GM12878 (cell line): ENCODE measurements around the gene SHISA9. TPM values are rescaled to one million over a fixed set of nuclear protein-coding genes. Genes with fewer than 3 reads are reported as not detected.

Experiments
- ATAC-seq: fragments of 200-7000 bp; cut with Tn5 transposase; 3 replicates; pipeline ENCODE4 v1.9.1; 2020; ENCODE audit warnings: mild to moderate bottlenecking, moderate library complexity
- BruUV-seq: library from RNA; stranded (reverse); fragments of 400-500 nt; replicated peaks from 2 replicates; lab custom pipeline; 2021; lab: Mats Ljungman, UMichigan
- CTCF ChIA-PET: fragments of 300-600 bp; sonication (Branson Sonifier 250); formaldehyde crosslinking; extraction: SDS; loops from one replicate; lab custom pipeline; 2021; ENCODE audit warnings: inconsistent platforms; lab: Yijun Ruan, JAX
- POLR2A ChIA-PET: fragments of 350-600 bp; formaldehyde crosslinking; extraction: SDS; loops from one replicate; lab custom pipeline; 2021; ENCODE audit warnings: inconsistent platforms; lab: Charles Lee
- RAD21 ChIA-PET: fragments of 300-600 bp; sonication (Branson Sonifier 250); formaldehyde crosslinking; loops from one replicate; lab custom pipeline; 2023; ENCODE audit warnings: antibody characterized with exemption; ENCODE audit not compliant: unreplicated experiment; lab: Charles Lee
- SMC1A ChIA-PET: fragments of 300-600 bp; sonication (Branson Sonifier 250); formaldehyde crosslinking; loops from one replicate; lab custom pipeline; 2023; ENCODE audit not compliant: unreplicated experiment, uncharacterized antibody; lab: Charles Lee
- DNase-seq: peaks from one replicate; pipeline ENCODE4 v3.0.0-alpha.2; 2011; ENCODE audit warnings: low read depth, low spot score
- FAIRE-seq: peaks from 3 replicates; lab custom pipeline; 2011; peaks lifted over from hg19 to GRCh38; lab: Jason Lieb, UNC
- H2AFZ ChIP-seq: 2 replicates; pipeline ENCODE4 v1.6.0; 2011; ENCODE audit warnings: low read depth, low read length, control low read depth; ENCODE audit not compliant: control insufficient read depth
- H3K27ac ChIP-seq: 2 replicates; pipeline ENCODE4 v1.5.1; 2011; ENCODE audit warnings: control low read depth; ENCODE audit not compliant: control insufficient read depth, insufficient read depth
- H3K27me3 ChIP-seq, 2 experiments: replicated peaks in 1 of 2; 2 replicates each; pipeline versions ENCODE4 v1.6.0 to v1.6.1; 2011; ENCODE audit warnings: low read length in 1 of 2; ENCODE audit not compliant: control insufficient read depth in 2 of 2, insufficient read depth in 2 of 2
- H3K36me3 ChIP-seq, 2 experiments: 2 replicates each; pipeline ENCODE4 v1.5.1; 2011; ENCODE audit warnings: low read length in 1 of 2; ENCODE audit not compliant: control insufficient read depth in 2 of 2, insufficient read depth in 2 of 2
- H3K4me1 ChIP-seq: 2 replicates; pipeline ENCODE4 v1.6.1; 2011; ENCODE audit warnings: mild to moderate bottlenecking, low read length, moderate library complexity, mixed read lengths; ENCODE audit not compliant: control insufficient read depth, insufficient read depth
- H3K4me2 ChIP-seq: 2 replicates; pipeline ENCODE4 v1.6.0; 2011; ENCODE audit warnings: control low read depth; ENCODE audit not compliant: control insufficient read depth, insufficient read depth
- H3K4me3 ChIP-seq: fragments of 200-600 bp; sonication (generic); 2 replicates; pipeline ENCODE4 v1.5.1; 2016
- H3K79me2 ChIP-seq: 2 replicates; pipeline ENCODE4 v1.6.0; 2011; ENCODE audit warnings: low read length; ENCODE audit not compliant: control insufficient read depth, insufficient read depth
- H3K9ac ChIP-seq: 2 replicates; pipeline ENCODE4 v1.8.0; 2011; ENCODE audit warnings: low read length, control low read depth, mixed read lengths; ENCODE audit not compliant: control insufficient read depth, insufficient read depth
- H3K9me3 ChIP-seq: replicated peaks from 3 replicates; pipeline ENCODE4 v1.5.1; 2011; ENCODE audit warnings: mild to moderate bottlenecking, low read length; ENCODE audit not compliant: control insufficient read depth, insufficient read depth
- H4K20me1 ChIP-seq: 2 replicates; pipeline ENCODE4 v1.6.0; 2011; ENCODE audit not compliant: control insufficient read depth, insufficient read depth
- DPF2 ChIP-seq: fragments of 450-650 bp; IDR thresholded peaks from 2 replicates; pipeline ENCODE4 v1.6.1; 2017; ENCODE audit warnings: mild to moderate bottlenecking
- PKNOX1 ChIP-seq: fragments of 450-650 bp; IDR thresholded peaks from 2 replicates; pipeline ENCODE4 v1.6.1; 2016; ENCODE audit warnings: mild to moderate bottlenecking
- SIN3A ChIP-seq: IDR thresholded peaks from 2 replicates; pipeline ENCODE4 v1.6.1; 2012; ENCODE audit warnings: low read depth, low read length, improper control_type of control experiment
- ZNF217 ChIP-seq: fragments of 450-650 bp; IDR thresholded peaks from 2 replicates; pipeline ENCODE4 v1.6.1; 2017; ENCODE audit warnings: antibody characterized with exemption, mild to moderate bottlenecking
- whole genome bisulfite sequencing: methylation state at CpG from one replicate; pipeline ENCODE4 v1.1.6; 2016; ENCODE audit warnings: low lambda C conversion rate; ENCODE audit not compliant: insufficient replicate concordance, insufficient coverage; ENCODE audit errors: missing lambda C conversion rate; 5-methylcytosine and 5-hydroxymethylcytosine counted together
- in situ Hi-C: fragments of 300-500 bp; cut with MboI; formaldehyde crosslinking; loops from 9 replicates; pipeline ENCODE4 v1.14.3; 2018; ENCODE audit warnings: mixed read lengths
- intact Hi-C: fragments of 100-400 bp; cut with micrococcal nuclease; formaldehyde crosslinking; loops from one replicate; pipeline ENCODE4 v1.14.2; 2022; ENCODE audit not compliant: unreplicated experiment
- polyA plus RNA-seq, 11 experiments: library from polyadenylated mRNA; depleted of rRNA in 4 of 11; unstranded in 6 of 11; stranded (reverse) in 5 of 11; fragments of >200 nt; fragmentation: Nextera tagmentation in 4 of 11; fragmentation: Illumina TruSeq in 1 of 11; extraction: Ambion mirVana in 4 of 11; extraction: Trizol in 1 of 11; gene quantifications; 1 replicate in 1 of 11; 2 replicates in 10 of 11; pipeline versions ENCODE4 v1.2.1 to v1.2.3, GENCODE V29; 2011 to 2016; ENCODE audit warnings: inconsistent platforms in 2 of 11, missing spikeins in 2 of 11, low read depth in 1 of 11
- total RNA-seq, 4 experiments: library from RNA; depleted of rRNA in 3 of 4; stranded (reverse); fragments of >200 nt in 3 of 4; fragmentation: Illumina TruSeq in 1 of 4; extraction: Trizol in 1 of 4; gene quantifications; 2 replicates each; pipeline versions ENCODE4 v1.2.1 to v1.2.3, GENCODE V29; 2013 to 2021

SHISA9 gene
- total and polyA plus RNA-seq, 10 of the 15 experiments (the other 5 are each of a cell fraction or from before 2014, with no cell fraction given), result 0.03 to 25.5 (median 0.07) TPM

- no peak for DNase-seq
- intact Hi-C loops, result no loop called here
- Histone ChIP-seq H3K4me1 (no peaks in the 10 kb centered on the region), H3K4me3 (no peak overlapping the region), H3K27ac (no peak overlapping the region), H3K9ac (no peak overlapping the region), H3K79me2 (no peaks in the 10 kb centered on the region), H3K36me3 (no peaks in the 10 kb centered on the region), H3K27me3 (no peaks in the 10 kb centered on the region), H2AFZ (no peak overlapping the region), H3K9me3 (no peaks in the 10 kb centered on the region; the same call in 2 of the 3 replicates), H3K4me2 (no peak overlapping the region), H4K20me1 (no peaks in the 10 kb centered on the region)
- no peak for FAIRE-seq
- POLR2A ChIA-PET, result interaction anchor here (0.9 to 1.4 kb wide), 4 partner anchors 11 to 55 kb away, joined by 3 read pairs; no protein-coding TSS in a partner anchor
- TF ChIP-seq PKNOX1 (0 out of 2 replicates have a peak, but pooled peaks have one; percentile 37), SIN3A (no peak)
- in situ Hi-C loops, result no loop called here
- CTCF ChIA-PET, result interaction anchor here (0.8 to 2.4 kb wide), 5 partner anchors 9 to 212 kb away, joined by 3 to 7 read pairs (median 3); no protein-coding TSS in a partner anchor
- RAD21 ChIA-PET, result interaction anchor here (0.7 to 2.8 kb wide), 6 partner anchors 35 to 212 kb away, joined by 3 to 12 read pairs (median 3); no protein-coding TSS in a partner anchor
- no TSS peak for BruUV-seq
- ATAC-seq, result no peak
- WGBS, result 24% methylated on average over 7 of the region's 7 CpGs
- SMC1A ChIA-PET, result interaction anchor here (0.8 to 5.3 kb wide), 13 partner anchors 9 to 442 kb away, joined by 3 to 33 read pairs (median 4); partner anchors contain the start of gene SHISA9
Measured at GRCh38 chr16:13110124-13110796, 208.9 kb downstream of the SHISA9 start.

GRCh38 chr16:13111747-13112146 lies 210.3 kb downstream of the SHISA9 start:
- H2AFZ ChIP-seq, result no peak overlapping the region
- no peaks in the 10 kb centered on the region for H3K4me1 ChIP-seq
- H4K20me1 ChIP-seq, result no peaks in the 10 kb centered on the region
- no peak overlapping the region for H3K9ac ChIP-seq
- 15% methylated on average over 2 of the region's 2 CpGs for WGBS
- TF ChIP-seq DPF2, result no peak
- TF ChIP-seq ZNF217, result 0 out of 2 replicates have a peak, but pooled peaks have one; percentile 30
- TF ChIP-seq, all 136 proteins: peak for 1
- POLR2A ChIA-PET, result interaction anchor here (1.0 to 1.3 kb wide), 2 partner anchors 9 to 17 kb away, joined by 3 read pairs; no protein-coding TSS in a partner anchor
- H3K4me2 ChIP-seq, result no peak overlapping the region
- no peak for FAIRE-seq
- intact Hi-C loops (no loop called here), in situ Hi-C loops (no loop called here)
- no peak overlapping the region for H3K4me3 ChIP-seq
- no TSS peak for BruUV-seq
- SMC1A ChIA-PET, result interaction anchor here (0.6 to 5.3 kb wide), 14 partner anchors 8 to 565 kb away, joined by 3 to 33 read pairs (median 4); no protein-coding TSS in a partner anchor
- RAD21 ChIA-PET, result interaction anchor here (1.3 to 2.8 kb wide), 4 partner anchors 9 to 55 kb away, joined by 3 to 12 read pairs (median 5); no protein-coding TSS in a partner anchor
- CTCF ChIA-PET, result interaction anchor here (0.7 to 2.4 kb wide), 7 partner anchors 26 to 1138 kb away, joined by 3 to 7 read pairs (median 3); no protein-coding TSS in a partner anchor
- no peaks in the 10 kb centered on the region for H3K27me3 ChIP-seq
- H3K36me3 ChIP-seq, result no peaks in the 10 kb centered on the region
- DNase-seq, result no peak
- no peak for ATAC-seq
- no peaks in the 10 kb centered on the region for H3K79me2 ChIP-seq
- no peak overlapping the region for H3K27ac ChIP-seq
- H3K9me3 ChIP-seq, result no peaks in the 10 kb centered on the region
